Activated CD4-positive, alpha-beta T cell treated with anti-CD3 and anti-CD28 coated beads, Interleukin-2, amount 10 ng/mL, durations not matched to agents 24 days and 14 days (primary cell): ENCODE results near the gene HNRNPC. TPM values are rescaled to one million over a fixed set of nuclear protein-coding genes. Genes with fewer than 3 reads are reported as not detected.
A peak's percentile ranks its signal among the peaks of the same experiment; 100 is the strongest.
"Not testable (repeated sequence)": the region's sequence is repeated elsewhere in the genome, so short reads cannot be mapped to it uniquely, and the experiment has no call there.

Experiments
- DNase-seq: peaks from one replicate; pipeline ENCODE4 v3.0.0; 2022
- H3K27ac Mint-ChIP-seq: one replicate; pipeline ENCODE4 v1.8.0; 2022; ENCODE audit warnings: mild to moderate bottlenecking, mixed read lengths
- H3K27me3 Mint-ChIP-seq: one replicate; pipeline ENCODE4 v1.8.0; 2022; ENCODE audit warnings: mixed read lengths
- H3K36me3 Mint-ChIP-seq: one replicate; pipeline ENCODE4 v1.8.0; 2022; ENCODE audit warnings: low read depth, mild to moderate bottlenecking, mixed read lengths
- H3K4me1 Mint-ChIP-seq: one replicate; pipeline ENCODE4 v1.8.0; 2021; ENCODE audit warnings: mixed read lengths
- H3K4me3 Mint-ChIP-seq: one replicate; pipeline ENCODE4 v1.8.0; 2022; ENCODE audit warnings: mild to moderate bottlenecking, moderate library complexity, mixed read lengths
- H3K9me3 Mint-ChIP-seq: one replicate; pipeline ENCODE4 v1.8.0; 2021; ENCODE audit warnings: mixed read lengths
- intact Hi-C: fragments of 100-400 bp; cut with micrococcal nuclease; formaldehyde crosslinking; loops from one replicate; pipeline ENCODE4 v1.15.1; 2023
- total RNA-seq: library from RNA; stranded (reverse); gene quantifications from 2 replicates; pipeline ENCODE4 v1.2.3, GENCODE V29; 2022

The HNRNPC gene
- 1,009 and 1,054 TPM in 2 replicates for total RNA-seq

GRCh38 chr14:21269252-21270046 lies at the start of gene HNRNPC:
TSS of gene HNRNPC (minus strand) at chr14:21269442. CDS start at chr14:21234193, 35,249 bp downstream.
- H3K36me3 Mint-ChIP-seq = peaks cover 45% of the 10 kb centered on the region
- intact Hi-C loops = loop anchor here (1.0 to 10.0 kb wide), 7 partner anchors 39 to 1285 kb away; partner anchors contain the start of genes ANG, CHD8, RNASE4 and SUPT16H

GRCh38 chr14:21317398-21317797 lies 48.2 kb upstream of the HNRNPC start:
- H3K27ac Mint-ChIP-seq = no peak overlapping the region
- no peaks in the 10 kb centered on the region for H3K9me3 Mint-ChIP-seq
- peaks cover 5% of the 10 kb centered on the region for H3K4me1 Mint-ChIP-seq
- H3K27me3 Mint-ChIP-seq = peaks cover 12% of the 10 kb centered on the region
- intact Hi-C loops = no loop called here
- no peak overlapping the region for H3K4me3 Mint-ChIP-seq
- H3K36me3 Mint-ChIP-seq = no peaks in the 10 kb centered on the region
- no peak for DNase-seq

More at GRCh38 chr14:21269252-21270046, at the start of gene HNRNPC:
- no peaks in the 10 kb centered on the region for H3K9me3 Mint-ChIP-seq
- peak; percentile 100 for DNase-seq
- peaks cover 30% of the 10 kb centered on the region for H3K4me1 Mint-ChIP-seq
- peak within 1 kb of the TSS; percentile 100 for H3K27ac Mint-ChIP-seq
- no peaks in the 10 kb centered on the region for H3K27me3 Mint-ChIP-seq
- H3K4me3 Mint-ChIP-seq = peak within 1 kb of the TSS; percentile 92

GRCh38 chr14:21313512-21313911 lies 44.3 kb upstream of the HNRNPC start:
- no peak for DNase-seq
- no peak overlapping the region for H3K27ac Mint-ChIP-seq
- peaks cover 3% of the 10 kb centered on the region for H3K27me3 Mint-ChIP-seq
- H3K36me3 Mint-ChIP-seq = no peaks in the 10 kb centered on the region
- no peak overlapping the region for H3K4me3 Mint-ChIP-seq
- peaks cover 9% of the 10 kb centered on the region for H3K4me1 Mint-ChIP-seq
- H3K9me3 Mint-ChIP-seq = no peaks in the 10 kb centered on the region
- intact Hi-C loops = no loop called here

- intact Hi-C loops = no loop called here
- H3K27me3 Mint-ChIP-seq = peaks cover 3% of the 10 kb centered on the region
- no peak overlapping the region for H3K27ac Mint-ChIP-seq
- no peaks in the 10 kb centered on the region for H3K36me3 Mint-ChIP-seq
- H3K4me3 Mint-ChIP-seq = no peak overlapping the region
- H3K9me3 Mint-ChIP-seq = no peaks in the 10 kb centered on the region
- DNase-seq = peak; percentile 57
- H3K4me1 Mint-ChIP-seq = peaks cover 14% of the 10 kb centered on the region
These were observed 42.4 kb upstream of the HNRNPC start for GRCh38 chr14:21311614-21312013.

- no peak overlapping the region for H3K27ac Mint-ChIP-seq
- DNase-seq = no peak
- H3K4me3 Mint-ChIP-seq = no peak overlapping the region
These were observed 40.7 kb upstream of the HNRNPC start for GRCh38 chr14:21309956-21310355.

GRCh38 chr14:21309238-21309636 lies 40.0 kb upstream of the HNRNPC start:
- H3K4me1 Mint-ChIP-seq = peaks cover 14% of the 10 kb centered on the region
- intact Hi-C loops = no loop called here
- no peak for DNase-seq

More at GRCh38 chr14:21309956-21310355, 40.7 kb upstream of the HNRNPC start:
- H3K9me3 Mint-ChIP-seq = no peaks in the 10 kb centered on the region
- intact Hi-C loops = no loop called here
- H3K4me1 Mint-ChIP-seq = peaks cover 14% of the 10 kb centered on the region
- peaks cover 3% of the 10 kb centered on the region for H3K27me3 Mint-ChIP-seq
- no peaks in the 10 kb centered on the region for H3K36me3 Mint-ChIP-seq

GRCh38 chr14:21308479-21309237 lies 39.4 kb upstream of the HNRNPC start:
- Mint-ChIP-seq H3K4me3 (peak overlapping the region; percentile 78), H3K27ac (peak overlapping the region; percentile 81), H3K36me3 (no peaks in the 10 kb centered on the region), H3K9me3 (no peaks in the 10 kb centered on the region), H3K27me3 (peaks cover 5% of the 10 kb centered on the region), H3K4me1 (peaks cover 14% of the 10 kb centered on the region)
- DNase-seq = peak; percentile 91
- intact Hi-C loops = loop anchor here (1.0 kb wide), 2 partner anchors 39 to 76 kb away; partner anchors contain the start of genes HNRNPC and SUPT16H

More at GRCh38 chr14:21309238-21309636, 40.0 kb upstream of the HNRNPC start:
- no peaks in the 10 kb centered on the region for H3K9me3 Mint-ChIP-seq
- peak overlapping the region; percentile 81 for H3K27ac Mint-ChIP-seq
- peaks cover 5% of the 10 kb centered on the region for H3K27me3 Mint-ChIP-seq
- peak overlapping the region; percentile 78 for H3K4me3 Mint-ChIP-seq
- no peaks in the 10 kb centered on the region for H3K36me3 Mint-ChIP-seq

- Mint-ChIP-seq H3K4me3 (peak overlapping the region; percentile 78), H3K27ac (peak overlapping the region; percentile 81), H3K9me3 (no peaks in the 10 kb centered on the region)
These were observed 38.9 kb upstream of the HNRNPC start for GRCh38 chr14:21308132-21308478.

GRCh38 chr14:21307637-21308036 lies 38.4 kb upstream of the HNRNPC start:
- Mint-ChIP-seq H3K27me3 (peaks cover 11% of the 10 kb centered on the region), H3K27ac (no peak overlapping the region), H3K4me1 (peaks cover 14% of the 10 kb centered on the region), H3K4me3 (no peak overlapping the region), H3K9me3 (no peaks in the 10 kb centered on the region), H3K36me3 (no peaks in the 10 kb centered on the region)
- intact Hi-C loops = loop anchor here (1.0 kb wide), 2 partner anchors 38 to 77 kb away; partner anchors contain the start of genes HNRNPC and SUPT16H
- no peak for DNase-seq

More at GRCh38 chr14:21308132-21308478, 38.9 kb upstream of the HNRNPC start:
- peaks cover 14% of the 10 kb centered on the region for H3K4me1 Mint-ChIP-seq
- H3K27me3 Mint-ChIP-seq = peaks cover 8% of the 10 kb centered on the region
- DNase-seq = no peak
- intact Hi-C loops = loop anchor here (1.0 kb wide), 2 partner anchors 39 to 76 kb away; partner anchors contain the start of genes HNRNPC and SUPT16H
- H3K36me3 Mint-ChIP-seq = no peaks in the 10 kb centered on the region

- H3K4me3 Mint-ChIP-seq, H3K36me3 Mint-ChIP-seq, H3K27ac Mint-ChIP-seq, intact Hi-C loops, DNase-seq, H3K4me1 Mint-ChIP-seq, H3K9me3 Mint-ChIP-seq: not testable (repeated sequence)
- H3K27me3 Mint-ChIP-seq = peaks cover 30% of the 10 kb centered on the region
These were observed 33.5 kb upstream of the HNRNPC start for GRCh38 chr14:21302836-21303140.

GRCh38 chr14:21302013-21302835 lies 33.0 kb upstream of the HNRNPC start:
- intact Hi-C loops = no loop called here
- DNase-seq = no peak
- Mint-ChIP-seq H3K36me3 (no peaks in the 10 kb centered on the region), H3K27me3 (peaks cover 31% of the 10 kb centered on the region), H3K9me3 (no peaks in the 10 kb centered on the region), H3K4me3 (no peak overlapping the region), H3K4me1 (peaks cover 4% of the 10 kb centered on the region), H3K27ac (no peak overlapping the region)

- no peak overlapping the region for H3K4me3 Mint-ChIP-seq
These were observed 31.6 kb upstream of the HNRNPC start for GRCh38 chr14:21300892-21301291.

GRCh38 chr14:21299562-21300130 lies 30.4 kb upstream of the HNRNPC start:
- Mint-ChIP-seq H3K36me3 (no peaks in the 10 kb centered on the region), H3K4me1 (peaks cover 4% of the 10 kb centered on the region), H3K27me3 (peaks cover 31% of the 10 kb centered on the region), H3K27ac (no peak overlapping the region), H3K4me3 (no peak overlapping the region), H3K9me3 (no peaks in the 10 kb centered on the region)
- no peak for DNase-seq
- intact Hi-C loops = no loop called here

More at GRCh38 chr14:21300892-21301291, 31.6 kb upstream of the HNRNPC start:
- intact Hi-C loops = no loop called here
- Mint-ChIP-seq H3K27ac (no peak overlapping the region), H3K4me1 (peaks cover 4% of the 10 kb centered on the region), H3K27me3 (peaks cover 31% of the 10 kb centered on the region), H3K36me3 (no peaks in the 10 kb centered on the region), H3K9me3 (no peaks in the 10 kb centered on the region)
- peak; percentile 62 for DNase-seq
